PC-3 (cell line): ENCODE measurements around the gene SCAND1. TPM values are rescaled to one million over a fixed set of nuclear protein-coding genes. Genes with fewer than 3 reads are reported as not detected.
"Not testable (repeated sequence)": the region's sequence is repeated elsewhere in the genome, so short reads cannot be mapped to it uniquely, and the experiment has no call there.

ENCODE experiments used
- ATAC-seq: fragments of 200-7000 bp; cut with Tn5 transposase; 2 replicates; pipeline ENCODE4 v1.9.1; 2020; ENCODE audit warnings: mild to moderate bottlenecking, moderate library complexity
- BruUV-seq: library from RNA; stranded (reverse); fragments of 400-500 nt; replicated peaks from 2 replicates; lab custom pipeline; 2021; lab: Mats Ljungman, UMichigan
- CTCF ChIA-PET: fragments of 300-600 bp; sonication (Branson Sonifier 250); formaldehyde crosslinking; loops from one replicate; lab custom pipeline; 2022; ENCODE audit warnings: antibody characterized with exemption; lab: Charles Lee
- POLR2A ChIA-PET: fragments of 300-600 bp; sonication (Branson Sonifier 250); formaldehyde crosslinking; loops from one replicate; lab custom pipeline; 2022; ENCODE audit warnings: antibody characterized with exemption; ENCODE audit not compliant: unreplicated experiment; lab: Charles Lee
- DNase-seq: peaks from one replicate; pipeline ENCODE4 v3.0.0-alpha.2; 2015
- H2AFZ ChIP-seq: fragments of 300-600 bp; sonication (generic); 2 replicates; pipeline ENCODE4 v1.6.0; 2016; ENCODE audit warnings: antibody characterized with exemption, low read length
- H3F3A ChIP-seq: fragments of 300-600 bp; sonication (generic); one replicate; pipeline ENCODE4 v1.6.0; 2017; ENCODE audit warnings: antibody characterized with exemption, low read length, control low read depth, mild to moderate bottlenecking; ENCODE audit not compliant: unreplicated experiment
- H3K27ac ChIP-seq: fragments of 300-600 bp; sonication (generic); 2 replicates; pipeline ENCODE4 v1.5.1; 2016; ENCODE audit warnings: mild to moderate bottlenecking, low read length
- H3K27me3 ChIP-seq: fragments of 300-600 bp; sonication (generic); 2 replicates; pipeline ENCODE4 v1.6.1; 2016; ENCODE audit warnings: low read length, mixed read lengths
- H3K36me3 ChIP-seq: fragments of 300-600 bp; sonication (generic); 2 replicates; pipeline ENCODE4 v1.6.1; 2016; ENCODE audit warnings: low read depth, mixed run types, low read length, mixed read lengths
- H3K4me1 ChIP-seq: fragments of 300-600 bp; sonication (generic); 2 replicates; pipeline ENCODE4 v1.5.1; 2016; ENCODE audit warnings: low read length; ENCODE audit not compliant: insufficient read depth
- H3K4me2 ChIP-seq: fragments of 300-600 bp; sonication (generic); 2 replicates; pipeline ENCODE4 v1.6.0; 2016; ENCODE audit warnings: low read length
- H3K4me3 ChIP-seq: fragments of 300-600 bp; sonication (generic); 2 replicates; pipeline ENCODE4 v1.5.1; 2016; ENCODE audit warnings: mild to moderate bottlenecking, low read length, mixed read lengths
- H3K79me2 ChIP-seq: fragments of 300-600 bp; sonication (generic); 2 replicates; pipeline ENCODE4 v1.6.1; 2017; ENCODE audit warnings: low read length, mixed read lengths
- H3K9ac ChIP-seq: fragments of 300-600 bp; sonication (generic); 2 replicates; pipeline ENCODE4 v1.6.0; 2016; ENCODE audit warnings: mild to moderate bottlenecking, low read length
- H3K9me2 ChIP-seq: fragments of 300-600 bp; sonication (generic); replicated peaks from 2 replicates; pipeline ENCODE4 v1.6.1; 2016; ENCODE audit warnings: mixed run types, low read length, mixed read lengths
- H3K9me3 ChIP-seq: fragments of 300-600 bp; sonication (generic); 2 replicates; pipeline ENCODE4 v1.6.1; 2016; ENCODE audit warnings: low read length, mixed read lengths
- H4K20me1 ChIP-seq: fragments of 300-600 bp; sonication (generic); 2 replicates; pipeline ENCODE4 v1.6.1; 2016; ENCODE audit warnings: low read length, mixed read lengths
- CTCF ChIP-seq: fragments of 300-600 bp; sonication (generic); conservative IDR thresholded peaks from 2 replicates; pipeline ENCODE4 v1.5.1; 2017; ENCODE audit warnings: antibody characterized with exemption, low read depth, mild to moderate bottlenecking, low read length
- EZH2 ChIP-seq: fragments of 300-600 bp; sonication (generic); IDR thresholded peaks from one replicate; pipeline ENCODE4 v1.6.1; 2017; ENCODE audit warnings: antibody characterized with exemption, mild to moderate bottlenecking, low read length; ENCODE audit not compliant: unreplicated experiment
- EZH2phosphoT487 ChIP-seq: fragments of 300-600 bp; sonication (generic); IDR thresholded peaks from 2 replicates; pipeline ENCODE4 v1.6.1; 2018; ENCODE audit warnings: mild to moderate bottlenecking, antibody characterized with exemption, low read length, borderline replicate concordance
- intact Hi-C: fragments of 100-400 bp; cut with micrococcal nuclease; formaldehyde crosslinking; loops from 2 replicates; pipeline ENCODE4 v1.9.0; 2023
- total RNA-seq: library from RNA; depleted of rRNA; stranded (reverse); fragments of >200 nt; gene quantifications from 2 replicates; pipeline ENCODE4 v1.2.3, GENCODE V29; 2014

Gene SCAND1
- total RNA-seq, 1 experiment from 2014 or later: 90.9 TPM

- Histone ChIP-seq H4K20me1 (no peaks in the 10 kb centered on the region), H3K27ac (no peak overlapping the region), H3K27me3 (no peaks in the 10 kb centered on the region), H3K4me1 (no peaks in the 10 kb centered on the region), H3K9me2 (no peaks in the 10 kb centered on the region), H3K4me3 (no peak overlapping the region), H3K9ac (no peak overlapping the region), H2AFZ (no peak overlapping the region), H3K9me3 (no peaks in the 10 kb centered on the region), H3K79me2 (no peaks in the 10 kb centered on the region), H3K4me2 (no peak overlapping the region), H3K36me3 (no peaks in the 10 kb centered on the region), H3F3A (no peaks in the 10 kb centered on the region)
- ChIA-PET POLR2A (interaction anchor here (0.5 kb wide), 1 partner anchor 43 kb away, joined by 9 read pairs; no protein-coding TSS in a partner anchor), CTCF (no interaction called here)
- BruUV-seq: no TSS peak
- intact Hi-C loops: no loop called here
- ATAC-seq (no peak), DNase-seq (no peak)
- TF ChIP-seq EZH2 (no peak), EZH2phosphoT487 (no peak), CTCF (no peak)
Observed at GRCh38 chr20:36002855-36003254, 48.6 kb upstream of the SCAND1 start.

DNA sequence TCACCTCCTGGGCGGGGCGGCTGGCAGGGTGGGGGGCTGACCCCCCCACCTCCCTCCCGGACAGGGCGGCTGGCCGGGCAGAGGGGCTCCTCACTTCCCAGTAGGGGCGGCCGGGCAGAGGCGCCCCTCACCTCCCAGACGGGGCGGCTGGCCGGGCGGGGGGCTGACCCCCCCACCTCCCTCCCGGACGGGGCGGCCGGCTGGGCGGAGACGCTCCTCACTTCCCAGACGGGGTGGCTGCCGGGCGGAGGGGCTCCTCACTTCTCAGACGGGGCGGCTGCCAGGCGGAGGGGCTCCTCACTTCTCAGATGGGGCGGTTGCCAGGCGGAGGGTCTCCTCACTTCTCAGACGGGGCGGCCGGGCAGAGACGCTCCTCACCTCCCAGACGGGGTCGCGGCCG lies 47.0 kb upstream of the SCAND1 start:
- H3K27me3 ChIP-seq, H3K4me2 ChIP-seq, H3F3A ChIP-seq, POLR2A ChIA-PET, H3K9ac ChIP-seq, H3K79me2 ChIP-seq, H3K4me1 ChIP-seq, H3K9me2 ChIP-seq, H4K20me1 ChIP-seq, intact Hi-C loops, BruUV-seq, H3K4me3 ChIP-seq, H3K36me3 ChIP-seq, ATAC-seq, H3K9me3 ChIP-seq, CTCF ChIA-PET, H2AFZ ChIP-seq, H3K27ac ChIP-seq, DNase-seq: not testable (repeated sequence)

DNA sequence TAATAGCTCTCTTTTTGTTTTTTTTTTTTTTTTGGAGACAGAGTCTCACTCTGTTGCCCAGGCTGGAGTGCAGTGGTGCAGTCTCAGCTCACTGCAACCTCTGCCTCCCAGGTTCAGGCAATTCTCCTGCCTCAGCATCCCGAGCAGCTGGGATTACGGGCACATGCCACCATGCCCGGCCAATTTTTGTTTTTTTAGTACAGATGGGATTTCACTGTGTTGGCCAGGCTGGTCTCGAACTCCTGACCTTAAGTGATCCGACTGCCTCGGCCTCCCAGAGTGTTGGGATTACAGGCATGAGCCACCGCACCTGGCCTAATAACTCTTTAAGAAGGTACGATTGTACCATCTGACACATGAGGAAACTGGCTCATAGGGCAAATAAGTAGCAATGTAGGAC lies 42.2 kb upstream of the SCAND1 start:
- H3K27ac ChIP-seq, H3K9me2 ChIP-seq, POLR2A ChIA-PET, H3K4me1 ChIP-seq, H3F3A ChIP-seq, BruUV-seq, H3K4me2 ChIP-seq, H3K27me3 ChIP-seq, H3K36me3 ChIP-seq, H3K4me3 ChIP-seq, H3K9ac ChIP-seq, H3K9me3 ChIP-seq, ATAC-seq, CTCF ChIA-PET, H3K79me2 ChIP-seq, DNase-seq, H2AFZ ChIP-seq, H4K20me1 ChIP-seq: not testable (repeated sequence)
- intact Hi-C loops: loop anchor here (5.0 kb wide), 1 partner anchor 41 kb away; no protein-coding TSS in a partner anchor

DNA sequence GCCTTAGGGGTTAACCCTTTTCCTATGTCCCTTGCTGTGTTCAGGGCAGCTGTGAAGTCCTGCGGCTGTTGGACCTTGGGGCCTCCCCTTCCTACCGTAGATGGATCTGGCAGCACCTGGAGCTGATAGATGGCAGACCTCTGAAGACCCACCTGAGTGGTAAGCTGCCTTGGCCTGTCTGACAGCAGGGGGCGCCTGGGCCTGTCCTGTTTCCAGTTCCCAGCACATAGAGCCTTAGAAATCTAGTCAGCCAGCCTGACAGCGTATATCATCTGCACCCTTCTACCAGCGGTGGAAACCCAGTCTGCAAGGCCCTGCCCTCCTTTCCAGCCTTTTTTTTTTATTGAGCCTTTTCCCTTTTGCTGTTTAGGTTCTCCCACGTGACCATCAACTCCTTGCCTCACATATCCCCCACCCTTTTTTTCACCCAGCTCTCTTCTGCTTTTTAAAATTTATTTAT lies 40.7 kb upstream of the SCAND1 start:
- BruUV-seq: no TSS peak
- Histone ChIP-seq H3K4me2 (no peak overlapping the region), H2AFZ (peak overlapping the region; percentile 64; the same call in 1 of the 2 replicates), H4K20me1 (no peaks in the 10 kb centered on the region), H3K9me3 (no peaks in the 10 kb centered on the region), H3K4me3 (no peak overlapping the region), H3K79me2 (no peaks in the 10 kb centered on the region), H3K27ac (no peak overlapping the region), H3K9ac (no peak overlapping the region), H3K4me1 (no peaks in the 10 kb centered on the region), H3K27me3 (no peaks in the 10 kb centered on the region), H3F3A (no peaks in the 10 kb centered on the region), H3K36me3 (no peaks in the 10 kb centered on the region), H3K9me2 (no peaks in the 10 kb centered on the region)
- ATAC-seq (peak; percentile 93), DNase-seq (peak; percentile 90)
- ChIA-PET CTCF (interaction anchor here (0.6 to 2.1 kb wide), 8 partner anchors 40 to 148 kb away, joined by 3 to 51 read pairs (median 3); partner anchors contain the start of gene SCAND1), POLR2A (no interaction called here)
- intact Hi-C loops: loop anchor here (1.0 to 5.0 kb wide), 2 partner anchors 42 to 143 kb away; no protein-coding TSS in a partner anchor
- TF ChIP-seq CTCF (peak; percentile 94), EZH2 (no peak)
